OCI-LY1 (cell line): Measurements from ENCODE around the gene MB.

ENCODE experiments used
- CTCF ChIP-seq: fragments of 200-600 bp; sonication (generic), shearing (Covaris generic); IDR thresholded peaks from 2 replicates; pipeline ENCODE4 v1.5.1; 2017; ENCODE audit warnings: mild to moderate bottlenecking, antibody characterized with exemption, low read length, moderate library complexity, mixed read lengths
- EZH2 ChIP-seq: fragments of 200-600 bp; sonication (generic), shearing (Covaris generic); IDR thresholded peaks from 2 replicates; pipeline ENCODE4 v1.8.0; 2017; ENCODE audit warnings: borderline replicate concordance, mixed run types, mild to moderate bottlenecking, antibody characterized with exemption, low read length, moderate library complexity, mixed read lengths

GRCh38 chr22:35648066-35649025, 31.2 kb upstream of the MB start, which contains the start of gene APOL6:
- TF ChIP-seq EZH2 (no peak), CTCF (no peak)
